ENCODE data around the gene NLGN3.

NLGN3 gene

GRCh38 chrX:71118032-71118984 lies 26.3 kb upstream of the NLGN3 start, which contains the start of gene MED12:
Gene MED12, plus strand, starts transcription at chrX:71118596. Its CDS starts 159 bp downstream, at chrX:71118755.
- DNase-seq (ENCODE audit: low read depth in 4 of 4, low spot score in 1 of 4), result peak; percentile 49 to 77 (median 66)

DNA sequence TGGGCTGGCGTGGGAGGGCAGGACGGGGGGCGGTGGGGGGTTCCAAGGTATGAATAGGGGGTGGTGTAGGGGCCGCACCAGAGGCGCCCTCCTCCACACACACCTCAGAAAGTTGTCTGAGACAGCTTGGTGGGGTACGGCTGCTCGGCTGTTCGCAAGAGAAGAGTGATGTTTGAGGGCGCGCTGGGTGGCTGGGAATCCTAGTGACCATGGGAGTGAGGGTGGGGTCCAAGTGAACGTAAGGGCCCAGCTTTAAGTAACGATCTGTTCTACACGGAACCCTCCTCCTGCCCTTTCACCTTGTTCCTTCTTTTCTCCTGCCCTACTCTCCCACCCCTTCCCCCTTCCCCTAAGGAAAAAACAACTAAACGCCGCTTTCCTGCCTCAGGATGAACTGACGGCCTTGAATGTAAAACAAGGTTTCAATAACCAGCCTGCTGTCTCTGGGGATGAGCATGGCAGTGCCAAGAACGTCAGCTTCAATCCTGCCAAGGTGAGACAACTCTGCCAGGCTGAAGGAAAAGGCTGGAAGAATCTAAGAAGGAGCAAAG lies 25.6 kb upstream of the NLGN3 start:
- DNase-seq (ENCODE audit: low read depth in 4 of 4, low spot score in 1 of 4), result no peak

DNA sequence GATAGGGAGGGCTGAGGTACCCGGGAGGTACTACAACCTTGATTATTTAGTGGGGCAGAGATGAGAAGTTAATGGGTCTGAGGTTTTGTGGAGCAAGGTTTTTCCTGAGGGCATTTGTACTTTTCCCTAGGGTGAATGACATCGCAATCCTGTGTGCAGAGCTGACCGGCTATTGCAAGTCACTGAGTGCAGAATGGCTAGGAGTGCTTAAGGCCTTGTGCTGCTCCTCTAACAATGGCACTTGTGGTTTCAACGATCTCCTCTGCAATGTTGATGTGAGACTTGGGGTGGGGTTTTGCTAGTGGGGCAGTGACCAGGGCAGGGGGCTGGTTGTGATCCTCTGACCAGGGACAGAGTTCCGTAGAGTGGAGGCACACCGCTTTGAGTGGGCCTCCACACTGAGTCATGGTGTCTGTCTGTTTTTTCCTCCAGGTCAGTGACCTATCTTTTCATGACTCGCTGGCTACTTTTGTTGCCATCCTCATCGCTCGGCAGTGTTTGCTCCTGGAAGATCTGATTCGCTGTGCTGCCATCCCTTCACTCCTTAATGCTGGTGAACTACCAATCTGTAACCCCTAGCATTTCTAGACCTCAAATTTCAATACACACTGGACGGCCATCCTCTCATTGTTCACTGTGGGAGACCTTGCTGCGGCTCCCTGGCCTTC lies 16.3 kb upstream of the NLGN3 start:
- DNase-seq (ENCODE audit: low read depth in 4 of 4, low spot score in 1 of 4), result no peak

DNA sequence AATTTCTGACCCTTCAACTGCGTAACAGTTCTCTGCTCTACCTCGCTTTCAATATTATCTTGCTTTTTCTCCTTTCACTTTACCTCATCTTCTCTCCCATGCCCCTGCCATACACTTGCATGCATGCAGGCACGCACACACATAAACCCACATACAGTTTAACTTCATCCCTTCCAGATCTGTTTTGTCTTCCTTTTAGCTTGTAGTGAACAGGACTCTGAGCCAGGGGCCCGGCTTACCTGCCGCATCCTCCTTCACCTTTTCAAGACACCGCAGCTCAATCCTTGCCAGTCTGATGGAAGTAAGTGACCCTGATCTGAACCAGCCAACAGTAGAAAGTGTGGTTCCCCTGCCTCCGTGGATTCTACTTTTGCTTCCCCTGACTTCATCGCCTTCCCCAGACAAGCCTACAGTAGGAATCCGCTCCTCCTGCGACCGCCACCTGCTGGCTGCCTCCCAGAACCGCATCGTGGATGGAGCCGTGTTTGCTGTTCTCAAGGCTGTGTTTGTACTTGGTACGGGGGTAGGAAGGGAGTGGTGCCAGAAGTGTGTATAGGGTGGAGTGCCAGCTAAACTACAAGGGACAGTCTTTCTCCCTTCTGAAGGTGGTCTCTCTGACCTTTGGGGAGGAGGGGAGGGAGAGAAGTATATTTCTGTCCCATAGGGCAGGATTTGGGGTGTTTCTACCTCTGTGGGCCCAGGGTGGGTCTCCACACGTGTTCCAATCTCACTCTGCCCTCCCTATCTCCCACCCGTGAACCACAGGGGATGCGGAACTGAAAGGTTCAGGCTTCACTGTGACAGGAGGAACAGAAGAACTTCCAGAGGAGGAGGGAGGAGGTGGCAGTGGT lies 15.5 kb upstream of the NLGN3 start:
- DNase-seq (ENCODE audit: low read depth in 4 of 4, low spot score in 1 of 4), result peak; percentile 34 to 71 (median 50)

DNA sequence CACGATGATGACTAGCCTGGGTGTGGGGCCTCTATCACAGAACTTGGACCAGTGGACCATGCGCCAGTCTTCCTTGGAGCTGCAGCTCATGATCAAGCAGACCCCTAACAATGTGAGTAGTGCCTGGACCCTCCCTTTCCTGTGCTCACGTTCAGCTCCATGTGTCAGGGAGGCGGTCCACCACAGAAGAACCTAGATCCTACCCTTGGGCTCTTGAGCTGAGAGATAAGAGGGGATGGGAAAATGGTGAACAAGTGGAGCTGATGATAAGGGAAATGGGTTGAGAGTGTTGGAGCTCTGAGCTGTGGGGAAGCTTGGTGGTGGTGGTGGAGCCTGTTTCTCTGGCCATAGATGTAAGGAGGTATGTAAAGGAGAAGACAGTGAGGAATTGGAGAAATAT lies 13.1 kb upstream of the NLGN3 start:
- DNase-seq (ENCODE audit: low read depth in 4 of 4, low spot score in 1 of 4), result no peak

DNA sequence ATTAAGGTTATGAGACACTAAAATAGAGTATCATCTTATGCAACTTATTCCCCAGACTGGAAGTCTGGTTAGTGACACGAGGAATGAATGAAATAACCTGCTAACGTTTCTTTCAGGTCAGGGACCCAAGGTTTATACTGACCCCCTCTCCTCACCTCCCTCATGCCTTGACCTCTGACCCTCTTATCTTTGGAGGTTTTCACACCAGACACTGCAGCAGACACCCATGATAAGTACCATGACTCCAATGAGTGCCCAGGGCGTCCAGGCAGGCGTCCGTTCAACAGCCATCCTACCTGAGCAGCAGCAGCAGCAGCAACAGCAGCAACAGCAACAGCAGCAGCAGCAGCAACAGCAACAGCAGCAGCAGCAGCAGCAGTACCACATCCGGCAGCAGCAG lies 4.2 kb upstream of the NLGN3 start:
- no peak for DNase-seq (ENCODE audit: low read depth in 4 of 4, low spot score in 1 of 4)

DNA sequence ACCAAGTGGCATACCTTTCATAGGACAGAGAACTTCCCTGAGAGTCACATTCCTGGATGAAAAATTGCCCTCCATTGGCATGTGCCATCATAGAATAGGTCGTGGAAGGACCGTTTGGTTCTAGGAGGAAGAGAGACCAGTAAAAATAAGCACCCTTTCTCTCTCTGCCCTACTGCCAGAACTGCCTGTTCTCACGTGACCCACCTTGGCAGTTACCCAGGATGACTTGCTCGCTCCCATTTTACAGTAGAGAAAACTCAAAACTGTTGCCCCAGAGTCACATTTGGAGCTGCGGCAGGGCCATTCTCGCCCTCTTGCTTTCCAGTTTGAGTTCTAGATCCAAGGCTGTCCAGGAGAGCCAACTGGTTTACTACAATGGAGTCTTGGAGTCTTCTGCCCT lies 1.1 kb upstream of the NLGN3 start:
- no peak for DNase-seq (ENCODE audit: low read depth in 4 of 4, low spot score in 1 of 4)

GRCh38 chrX:71147496-71148277 lies 3.0 kb downstream of the NLGN3 start:
- DNase-seq (ENCODE audit: low read depth in 4 of 4, low spot score in 1 of 4), result no peak

DNA sequence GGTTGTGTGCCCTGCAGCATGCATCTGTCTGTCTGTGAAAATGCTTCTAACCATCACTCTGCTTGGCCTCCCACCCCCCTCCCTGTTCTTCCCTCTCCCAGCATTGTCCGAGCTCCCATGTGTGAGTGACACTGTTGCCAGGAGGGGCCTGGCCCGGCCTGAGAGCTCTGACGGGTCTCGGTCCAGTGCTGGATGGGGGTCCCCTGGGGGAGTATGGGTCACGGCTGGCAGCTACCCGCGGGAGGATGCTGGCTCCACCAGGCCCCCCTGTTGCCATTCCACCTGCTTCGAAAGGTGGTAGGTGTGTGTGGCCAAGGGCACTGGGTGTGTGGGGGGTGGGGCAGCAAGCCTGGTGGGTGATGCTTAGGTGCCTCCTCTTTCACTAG lies 3.6 kb downstream of the NLGN3 start:
- DNase-seq (ENCODE audit: low read depth in 4 of 4, low spot score in 1 of 4), result no peak

GRCh38 chrX:71151366-71151765 lies 6.7 kb downstream of the NLGN3 start:
- DNase-seq (ENCODE audit: low read depth in 4 of 4, low spot score in 1 of 4), result no peak

DNA sequence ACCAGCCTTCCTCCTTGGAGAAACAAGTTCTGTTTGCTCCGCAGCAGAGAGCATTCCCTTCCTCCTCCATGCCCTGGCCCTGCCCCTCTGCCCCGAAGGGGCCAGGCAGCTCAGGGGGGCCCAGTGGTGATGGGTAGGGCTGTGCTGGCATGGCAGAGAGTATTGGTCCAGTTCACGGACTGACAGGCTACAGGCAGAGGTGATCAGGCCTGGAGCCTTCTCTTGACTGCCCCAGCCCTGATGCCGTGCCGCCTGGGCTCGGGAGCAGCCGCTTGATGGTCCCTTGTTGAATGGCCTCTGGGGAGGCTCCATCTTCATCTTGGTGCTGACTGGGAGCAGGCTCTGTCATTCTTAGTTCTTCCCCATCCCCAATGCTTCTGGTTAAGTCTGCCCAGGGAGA lies 9.6 kb downstream of the NLGN3 start:
- no peak for DNase-seq (ENCODE audit: low read depth in 4 of 4, low spot score in 1 of 4)

DNA sequence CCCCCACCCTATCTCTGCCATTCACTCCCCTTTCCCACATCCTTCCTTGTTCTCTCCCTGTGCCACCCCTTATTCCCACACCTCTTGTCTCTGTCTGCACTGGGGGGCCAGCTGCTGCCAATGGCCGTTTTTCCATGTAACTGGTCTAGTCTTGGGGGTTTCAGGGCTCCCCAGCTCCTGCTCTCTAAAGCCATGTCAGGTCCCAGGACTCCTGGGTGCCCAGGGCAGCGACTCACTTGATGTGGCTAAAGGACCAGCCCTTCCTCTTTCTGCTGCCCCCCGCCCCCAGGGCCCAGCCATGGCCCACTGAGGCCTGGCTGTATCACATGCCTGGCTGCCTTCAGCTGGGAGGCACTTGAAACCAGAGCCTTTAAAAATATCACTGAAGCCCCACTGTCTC lies 10.0 kb downstream of the NLGN3 start:
- DNase-seq (ENCODE audit: low read depth in 4 of 4, low spot score in 1 of 4), result no peak

- DNase-seq (ENCODE audit: low read depth in 4 of 4, low spot score in 1 of 4), result no peak
These were observed 14.0 kb downstream of the NLGN3 start for GRCh38 chrX:71158603-71159002.

- DNase-seq (ENCODE audit: low read depth in 4 of 4, low spot score in 1 of 4), result no peak
These were observed 14.7 kb downstream of the NLGN3 start for GRCh38 chrX:71159335-71159734.

- no peak for DNase-seq (ENCODE audit: low read depth in 4 of 4, low spot score in 1 of 4)
These were observed 15.8 kb downstream of the NLGN3 start for GRCh38 chrX:71160475-71160874.

GRCh38 chrX:71162981-71163380 lies 18.3 kb downstream of the NLGN3 start:
- DNase-seq (ENCODE audit: low read depth in 4 of 4, low spot score in 1 of 4), result no peak

GRCh38 chrX:71164071-71164470 lies 19.4 kb downstream of the NLGN3 start:
- no peak for DNase-seq (ENCODE audit: low read depth in 4 of 4, low spot score in 1 of 4)

DNA sequence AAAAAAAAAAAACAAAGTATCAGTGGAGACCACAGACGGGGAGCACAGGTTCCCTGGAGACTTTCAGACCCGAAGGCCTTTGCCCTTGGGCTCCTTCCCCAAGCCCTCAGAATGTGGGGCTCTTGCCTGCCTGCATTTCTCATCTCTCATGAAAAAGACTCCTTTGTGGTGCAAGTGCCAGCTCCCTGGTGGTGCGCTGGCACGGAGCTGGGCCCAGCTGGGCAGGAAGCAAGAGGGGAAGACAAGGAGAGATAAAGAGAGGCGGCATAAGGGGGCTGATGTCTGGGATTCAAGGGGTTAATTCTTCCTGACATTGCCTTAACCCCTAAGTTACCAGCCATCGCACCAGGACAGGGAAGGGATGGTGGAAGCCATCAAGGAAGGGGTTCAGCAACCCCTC lies 21.8 kb downstream of the NLGN3 start:
- no peak for DNase-seq (ENCODE audit: low read depth in 4 of 4, low spot score in 1 of 4)

- no peak for DNase-seq (ENCODE audit: low read depth in 4 of 4, low spot score in 1 of 4)
These were observed 22.6 kb downstream of the NLGN3 start for GRCh38 chrX:71167031-71167781.

- DNase-seq (ENCODE audit: low read depth in 4 of 4, low spot score in 1 of 4), result no peak
These were observed 23.5 kb downstream of the NLGN3 start for GRCh38 chrX:71168134-71168533.

Data from stimulated activated CD4-positive, alpha-beta T cell treated with anti-CD3 and anti-CD28 coated beads, Interleukin-1b, Interleukin-23, amount 100 ng/mL, for 24 hours (primary cell).